Gastroesophageal sphincter (tissue), 4 donors: ENCODE measurements around the gene SFXN2. TPM values are rescaled to one million over a fixed set of nuclear protein-coding genes. Genes with fewer than 3 reads are reported as not detected.

Source experiments
- ATAC-seq: fragments of 150-250 bp; one replicate; pipeline ENCODE4 v1.9.1; 2016; ENCODE audit warnings: mild to moderate bottlenecking, moderate library complexity
- H3K27ac ChIP-seq, 4 donors: fragments of 200-600 bp; sonication (generic) in 3 of 4; 1 replicate in 3 of 4; 2 replicates in 1 of 4; pipeline ENCODE4 v1.5.1; 2016 to 2019
- H3K27me3 ChIP-seq: fragments of 200-600 bp; sonication (generic); one replicate; pipeline ENCODE4 v1.5.1; 2019
- H3K36me3 ChIP-seq, 2 donors: fragments of 200-600 bp; sonication (generic); one replicate each; pipeline ENCODE4 v1.5.1; 2019; ENCODE audit warnings: control low read depth in 1 of 2
- H3K4me1 ChIP-seq, 3 donors: fragments of 200-600 bp; sonication (generic); 1 replicate in 2 of 3; 2 replicates in 1 of 3; pipeline ENCODE4 v1.5.1; 2016 to 2019; ENCODE audit warnings: control low read depth in 2 of 3
- H3K4me3 ChIP-seq, 2 donors: fragments of 200-600 bp; sonication (generic); one replicate each; pipeline ENCODE4 v1.5.1; 2019; ENCODE audit warnings: mild to moderate bottlenecking in 1 of 2, moderate library complexity in 1 of 2
- H3K9me3 ChIP-seq, 3 donors: fragments of 200-600 bp; sonication (generic); one replicate each; pipeline ENCODE4 v1.5.1; 2017 to 2019; ENCODE audit warnings: control low read depth in 2 of 3
- CTCF ChIP-seq, 4 experiments: fragments of 200-600 bp in 2 of 4; fragments of 450-650 bp in 2 of 4; sonication (generic) in 1 of 4; IDR thresholded peaks; one replicate each; pipeline ENCODE4 v1.5.1; 2017 to 2019; ENCODE audit warnings: antibody characterized with exemption in 4 of 4, mild to moderate bottlenecking in 2 of 4, moderate library complexity in 2 of 4
- EP300 ChIP-seq: sonication (generic); formaldehyde crosslinking; IDR thresholded peaks from one replicate; pipeline ENCODE4 v1.6.1; 2017; ENCODE audit warnings: antibody characterized with exemption, mild to moderate bottlenecking
- POLR2A ChIP-seq, 2 donors: fragments of 450-650 bp; IDR thresholded peaks; one replicate each; pipeline ENCODE4 v1.6.1; 2017; ENCODE audit warnings: antibody characterized with exemption in 2 of 2, mild to moderate bottlenecking in 2 of 2, moderate library complexity in 1 of 2
- POLR2AphosphoS5 ChIP-seq: sonication (generic); formaldehyde crosslinking; IDR thresholded peaks from one replicate; pipeline ENCODE4 v1.6.1; 2017; ENCODE audit warnings: antibody characterized with exemption
- WGBS, 2 donors: methylation state at CpG; one replicate each; pipeline ENCODE4 v1.1.5; 2018; ENCODE audit warnings: low coverage in 1 of 2; 5-methylcytosine and 5-hydroxymethylcytosine counted together
- total RNA-seq, 4 donors: library from RNA; depleted of rRNA; stranded (reverse); fragments of >200 nt; gene quantifications; one replicate each; pipeline ENCODE4 v1.1.0, GENCODE V29; 2016

SFXN2 gene
- total RNA-seq, 4 donors from 2014 or later: 0.45 to 3.2 (median 1.2) TPM

DNA sequence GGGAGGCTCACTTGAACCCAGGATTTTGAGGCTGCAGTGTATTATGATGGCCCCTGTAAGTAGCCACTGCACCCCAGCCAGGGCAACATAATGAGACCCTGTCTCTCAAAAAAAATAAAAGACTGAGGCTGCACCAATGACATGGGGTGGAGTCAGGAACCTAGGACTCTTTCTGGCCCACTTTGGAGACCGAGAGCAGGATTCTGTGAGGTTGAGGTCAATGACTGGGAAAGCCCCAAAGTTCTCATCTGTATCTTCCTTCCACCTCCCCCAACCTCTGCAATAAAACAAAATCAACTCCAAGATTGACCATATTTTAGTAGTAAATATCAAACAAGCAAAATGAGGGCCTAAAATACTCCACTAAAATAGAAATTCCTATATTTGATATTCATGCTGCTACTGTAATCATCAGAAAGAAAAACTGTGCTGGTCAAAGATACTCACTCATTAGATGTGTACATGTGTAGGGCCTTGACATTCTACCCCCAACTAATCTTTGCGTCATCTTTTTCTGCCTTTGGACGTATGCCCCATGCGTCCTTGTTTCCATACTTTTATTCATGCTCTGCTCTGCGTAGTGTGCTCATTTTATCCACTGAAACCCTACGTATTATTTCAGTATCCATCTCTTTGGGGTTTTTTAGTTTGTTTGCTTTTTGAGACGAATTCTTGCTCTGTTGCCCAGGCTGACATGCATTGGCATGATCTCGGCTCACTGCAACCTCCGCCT is 53.2 kb downstream of the SFXN2 start:
- H3K9me3 ChIP-seq: no peaks in the 10 kb centered on the region
- peaks cover 0 to 9% of the 10 kb centered on the region in 2 donors for H3K36me3 ChIP-seq
- 69 to 86% methylated on average over 9 of the region's 9 CpGs for WGBS, 2 donors
- H3K27ac ChIP-seq: no peak overlapping the region
- no peaks in the 10 kb centered on the region for H3K27me3 ChIP-seq
- H3K4me1 ChIP-seq: peaks cover 3 to 93% (median 12%) of the 10 kb centered on the region in 3 donors
- TF ChIP-seq POLR2A (IDR thresholded peaks at IDR 0.05) (no peak), CTCF (IDR thresholded peaks at IDR 0.05) (no peak), EP300 (no peak), POLR2AphosphoS5 (no peak)
- ATAC-seq: no peak
- no peak overlapping the region for H3K4me3 ChIP-seq

DNA sequence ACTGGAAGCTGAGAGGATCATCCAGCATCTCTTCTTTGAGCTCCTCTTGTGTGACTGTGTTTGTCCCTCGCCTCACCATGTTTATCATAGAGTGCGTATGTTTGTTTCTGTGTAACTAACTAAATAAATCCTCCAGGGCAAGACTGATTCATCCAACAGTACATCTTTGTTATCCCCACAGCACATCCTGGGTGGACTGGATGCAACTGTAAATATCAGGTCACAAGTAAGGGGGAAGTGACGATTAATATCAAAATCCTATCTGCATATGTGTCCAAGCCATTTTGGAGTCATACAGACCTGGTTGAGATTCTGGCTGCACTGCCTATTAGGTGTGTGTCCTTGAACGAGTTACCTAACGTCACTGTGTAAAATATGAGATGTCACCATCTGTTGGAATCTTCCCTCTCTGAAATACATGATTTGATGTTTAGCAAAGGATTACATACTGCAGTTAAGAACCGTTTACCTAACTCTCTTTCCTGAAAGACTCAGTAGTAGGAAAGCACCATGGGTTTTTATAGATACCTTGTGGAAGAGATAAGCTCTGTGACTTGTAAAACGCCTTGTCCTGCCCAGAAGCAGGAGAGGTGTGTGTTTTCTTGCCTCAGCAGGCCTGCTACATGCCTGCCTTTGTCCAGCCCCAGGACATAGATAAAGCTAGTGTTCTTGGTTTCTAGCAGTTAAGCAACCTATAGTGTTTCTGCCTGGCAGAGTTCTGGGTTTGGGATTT is 55.1 kb downstream of the SFXN2 start:
- Histone ChIP-seq H3K27me3 (no peaks in the 10 kb centered on the region), H3K9me3 (no peaks in the 10 kb centered on the region), H3K4me1 (peaks cover 13 to 93% (median 24%) of the 10 kb centered on the region in 3 donors), H3K27ac (peak overlapping the region in 2 of 4 donors; percentile 6 to 97), H3K4me3 (no peak overlapping the region), H3K36me3 (peaks cover 0 to 9% of the 10 kb centered on the region in 2 donors)
- WGBS, 2 donors: 52 to 72% methylated on average over 5 to 7 of the region's 7 CpGs
- no peak for TF ChIP-seq EP300
- TF ChIP-seq POLR2AphosphoS5: no peak
- no peak for TF ChIP-seq CTCF (IDR thresholded peaks at IDR 0.05)
- TF ChIP-seq POLR2A (IDR thresholded peaks at IDR 0.05): no peak
- ATAC-seq: no peak

GRCh38 chr10:102770108-102770482 is 55.7 kb downstream of the SFXN2 start:
- WGBS, 2 donors: 57 to 74% methylated on average over 3 of the region's 3 CpGs
- no peak for ATAC-seq
- Histone ChIP-seq H3K4me3 (no peak overlapping the region), H3K27me3 (no peaks in the 10 kb centered on the region), H3K27ac (peak overlapping the region in 2 of 4 donors; percentile 6 to 97), H3K36me3 (peaks cover 0 to 9% of the 10 kb centered on the region in 2 donors), H3K4me1 (peaks cover 14 to 93% (median 26%) of the 10 kb centered on the region in 3 donors), H3K9me3 (no peaks in the 10 kb centered on the region)
- TF ChIP-seq POLR2AphosphoS5 (no peak), CTCF (IDR thresholded peaks at IDR 0.05) (no peak), EP300 (no peak), POLR2A (IDR thresholded peaks at IDR 0.05) (no peak)

DNA sequence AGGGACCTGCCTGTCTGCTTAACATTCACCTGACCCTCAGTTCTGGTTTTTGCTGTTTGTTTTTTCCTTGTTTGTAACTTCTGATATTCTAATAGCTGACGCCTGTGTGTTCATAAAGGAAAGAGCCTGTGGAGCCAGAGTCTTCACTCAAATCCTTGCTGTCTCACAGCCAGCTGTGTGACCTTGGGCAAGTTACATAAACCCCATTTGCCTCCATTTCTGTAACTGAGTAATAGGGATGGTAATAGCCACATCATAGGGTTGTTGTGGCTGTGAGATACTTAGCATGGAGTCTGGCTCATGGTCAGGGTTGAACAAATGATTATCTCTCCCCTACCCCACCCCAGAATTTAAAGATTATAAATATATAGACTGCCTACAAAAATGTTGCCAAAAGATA is 56.4 kb downstream of the SFXN2 start:
- Histone ChIP-seq H3K4me3 (no peak overlapping the region), H3K9me3 (no peaks in the 10 kb centered on the region), H3K27ac (peak overlapping the region in 1 of 4 donors; percentile 97), H3K27me3 (no peaks in the 10 kb centered on the region), H3K4me1 (peaks cover 14 to 93% (median 27%) of the 10 kb centered on the region in 3 donors), H3K36me3 (peaks cover 0 to 3% of the 10 kb centered on the region in 2 donors)
- WGBS, 2 donors: 50 to 57% methylated on average over 1 of the region's 1 CpG
- no peak for ATAC-seq
- TF ChIP-seq POLR2AphosphoS5 (no peak), EP300 (no peak), CTCF (IDR thresholded peaks at IDR 0.05) (no peak), POLR2A (IDR thresholded peaks at IDR 0.05) (no peak)
